ENCODE measurements around the gene ENG. TPM values are rescaled to one million over a fixed set of nuclear protein-coding genes. Genes with fewer than 3 reads are reported as not detected.

Gene ENG
- polyA plus RNA-seq, 1 experiment: 17.2 TPM

- H3K27me3 ChIP-seq (ENCODE audit: control insufficient read depth, insufficient read depth, low read length): no peaks in the 10 kb centered on the region
- TF ChIP-seq CTCF (IDR thresholded peaks at IDR 0.05; ENCODE audit: low read depth, low read length): no peak
- H3K9me3 ChIP-seq (ENCODE audit: control insufficient read depth, insufficient read depth, low read length): no peaks in the 10 kb centered on the region
- ChIA-PET CTCF (interaction anchor here (1.7 kb wide), 1 partner anchor 9 kb away, joined by 12 read pairs; no protein-coding TSS in a partner anchor), POLR2A (no interaction called here)
- H3K27ac ChIP-seq (ENCODE audit: low read depth, low read length): no peak overlapping the region
- DNase-seq (ENCODE audit: low read depth, low spot score): no peak
- no peak overlapping the region for H3K4me3 ChIP-seq (ENCODE audit: low read depth, low read length)
Measured at GRCh38 chr9:127860779-127861178, 6.3 kb upstream of the ENG start.

- Histone ChIP-seq H3K4me3 (ENCODE audit: low read depth, low read length) (no peak overlapping the region), H3K27ac (ENCODE audit: low read depth, low read length) (no peak overlapping the region), H3K9me3 (ENCODE audit: control insufficient read depth, insufficient read depth, low read length) (no peaks in the 10 kb centered on the region), H3K27me3 (ENCODE audit: control insufficient read depth, insufficient read depth, low read length) (no peaks in the 10 kb centered on the region)
- ChIA-PET POLR2A (no interaction called here), CTCF (interaction anchor here (1.7 to 1.9 kb wide), 2 partner anchors 10 kb away, joined by 6 to 12 read pairs; no protein-coding TSS in a partner anchor)
- DNase-seq (ENCODE audit: low read depth, low spot score): no peak
- no peak for TF ChIP-seq CTCF (IDR thresholded peaks at IDR 0.05; ENCODE audit: low read depth, low read length)
Measured at GRCh38 chr9:127860260-127860659, 5.8 kb upstream of the ENG start.

DNA sequence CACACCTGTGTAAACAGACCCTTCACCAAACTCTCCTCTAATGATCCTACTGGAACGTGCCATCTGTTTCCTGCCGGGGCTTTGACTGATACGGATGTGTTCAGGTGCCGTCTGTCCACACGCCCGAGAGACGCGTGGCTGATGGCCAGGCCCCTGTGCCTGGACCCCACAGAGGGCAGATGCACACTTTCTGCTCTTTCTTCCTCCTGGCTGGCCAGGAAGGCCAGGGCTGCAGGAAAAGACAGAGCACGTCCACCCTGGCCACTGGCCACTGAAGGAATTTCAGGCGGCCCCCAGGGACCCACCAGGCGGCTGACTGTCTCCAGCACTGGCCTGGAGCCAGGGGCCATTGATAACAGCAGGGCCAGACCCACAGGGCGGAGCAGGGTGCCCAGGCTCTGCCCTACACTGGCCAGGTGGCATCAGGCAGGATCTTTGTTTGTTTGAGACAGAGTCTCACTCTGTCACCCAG is 3.6 kb upstream of the ENG start:
- TF ChIP-seq CTCF (IDR thresholded peaks at IDR 0.05; ENCODE audit: low read depth, low read length): no peak

DNA sequence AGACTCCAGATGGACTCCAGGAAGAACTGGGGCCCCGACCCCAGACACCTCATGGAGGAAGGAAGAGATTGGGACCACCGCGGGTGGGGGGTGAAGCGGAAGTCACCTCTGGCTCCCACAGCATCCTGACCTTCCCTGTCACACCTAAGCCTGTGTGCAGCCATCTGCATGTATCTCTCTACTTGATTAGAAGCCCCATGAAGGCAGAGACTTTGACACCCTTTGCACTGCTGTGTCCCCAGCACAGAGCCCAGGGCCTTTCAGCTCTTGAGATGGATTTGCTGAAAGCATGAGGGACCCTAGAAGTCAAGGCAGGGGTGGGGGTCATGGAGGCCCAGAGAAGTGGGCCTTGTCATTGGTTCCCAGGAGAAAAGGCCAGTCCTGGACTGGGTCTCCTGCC is 2.8 kb upstream of the ENG start:
- no peak for DNase-seq (ENCODE audit: low read depth, low spot score)
- H3K27me3 ChIP-seq (ENCODE audit: control insufficient read depth, insufficient read depth, low read length): no peaks in the 10 kb centered on the region
- H3K4me3 ChIP-seq (ENCODE audit: low read depth, low read length): no peak overlapping the region
- ChIA-PET POLR2A (no interaction called here), CTCF (interaction anchor here (0.6 to 1.6 kb wide), 2 partner anchors 12 to 57 kb away, joined by 3 to 6 read pairs; no protein-coding TSS in a partner anchor)
- no peak for TF ChIP-seq CTCF (IDR thresholded peaks at IDR 0.05; ENCODE audit: low read depth, low read length)
- no peak overlapping the region for H3K27ac ChIP-seq (ENCODE audit: low read depth, low read length)
- H3K9me3 ChIP-seq (ENCODE audit: control insufficient read depth, insufficient read depth, low read length): no peaks in the 10 kb centered on the region

More for the DNA sequence above, 3.6 kb upstream of the ENG start:
- Histone ChIP-seq H3K27me3 (ENCODE audit: control insufficient read depth, insufficient read depth, low read length) (no peaks in the 10 kb centered on the region), H3K4me3 (ENCODE audit: low read depth, low read length) (no peak overlapping the region), H3K27ac (ENCODE audit: low read depth, low read length) (no peak overlapping the region), H3K9me3 (ENCODE audit: control insufficient read depth, insufficient read depth, low read length) (no peaks in the 10 kb centered on the region)
- CTCF ChIA-PET: interaction anchor here (0.5 to 1.9 kb wide), 4 partner anchors 12 to 1146 kb away, joined by 3 to 6 read pairs (median 4); no protein-coding TSS in a partner anchor
- POLR2A ChIA-PET: no interaction called here
- DNase-seq (ENCODE audit: low read depth, low spot score): no peak

DNA sequence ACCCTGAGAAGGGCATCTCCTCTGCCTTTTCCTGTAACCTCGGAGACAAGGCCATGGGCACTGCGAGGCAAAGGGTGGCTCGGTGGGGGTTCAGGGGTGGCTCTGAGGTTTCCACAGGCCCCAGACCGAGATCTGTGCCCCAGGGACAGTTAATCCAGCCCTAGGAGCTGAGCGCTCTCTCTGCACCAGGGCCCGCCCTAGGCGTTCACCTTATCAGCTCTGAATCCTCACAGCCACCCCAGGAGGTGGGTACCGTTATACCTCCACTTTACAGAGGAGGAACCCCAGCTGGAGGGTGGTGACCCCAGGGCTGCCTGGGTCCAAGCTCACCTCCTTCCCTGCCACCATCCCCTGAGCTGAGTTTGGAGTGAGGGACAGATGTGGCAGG is 2.3 kb upstream of the ENG start:
- H3K9me3 ChIP-seq (ENCODE audit: control insufficient read depth, insufficient read depth, low read length): no peaks in the 10 kb centered on the region
- POLR2A ChIA-PET: no interaction called here
- H3K27me3 ChIP-seq (ENCODE audit: control insufficient read depth, insufficient read depth, low read length): no peaks in the 10 kb centered on the region
- DNase-seq (ENCODE audit: low read depth, low spot score): no peak
- CTCF ChIA-PET: interaction anchor here (1.6 kb wide), 1 partner anchor 13 kb away, joined by 6 read pairs; no protein-coding TSS in a partner anchor
- no peak overlapping the region for H3K27ac ChIP-seq (ENCODE audit: low read depth, low read length)
- no peak overlapping the region for H3K4me3 ChIP-seq (ENCODE audit: low read depth, low read length)
- no peak for TF ChIP-seq CTCF (IDR thresholded peaks at IDR 0.05; ENCODE audit: low read depth, low read length)
